T-helper 17 cell (primary cell): ENCODE measurements around the gene MGAT4D. TPM values are rescaled to one million over a fixed set of nuclear protein-coding genes. Genes with fewer than 3 reads are reported as not detected.
"Not testable (repeated sequence)": the region's sequence is repeated elsewhere in the genome, so short reads cannot be mapped to it uniquely, and the experiment has no call there.

ENCODE experiments used
- ATAC-seq: fragments of 150-1000 bp; cut with Tn5 transposase; 2 replicates; pipeline ENCODE4 v1.10.0; 2021; ENCODE audit warnings: mild to moderate bottlenecking, moderate library complexity
- DNase-seq, 3 donors: peaks; one replicate each; pipeline versions ENCODE4 v3.0.0 to v3.0.0-alpha.2; 2020 to 2021
- H3K9me3 ChIP-seq: one replicate; pipeline ENCODE4 v1.7.0; 2013; ENCODE audit warnings: low read length, mild to moderate bottlenecking; ENCODE audit not compliant: control insufficient read depth, poor library complexity, severe bottlenecking
- H3K27ac Mint-ChIP-seq: one replicate; pipeline ENCODE4 v1.8.0; 2022; ENCODE audit warnings: mild to moderate bottlenecking, moderate library complexity, mixed read lengths
- H3K27me3 Mint-ChIP-seq: one replicate; pipeline ENCODE4 v1.8.0; 2022; ENCODE audit warnings: mixed read lengths
- H3K36me3 Mint-ChIP-seq: one replicate; pipeline ENCODE4 v1.8.0; 2022; ENCODE audit warnings: low read depth, mixed read lengths
- H3K4me1 Mint-ChIP-seq: one replicate; pipeline ENCODE4 v1.8.0; 2022; ENCODE audit warnings: mild to moderate bottlenecking, mixed read lengths
- H3K4me3 Mint-ChIP-seq: one replicate; pipeline ENCODE4 v1.8.0; 2022; ENCODE audit warnings: mild to moderate bottlenecking, moderate library complexity, mixed read lengths
- total RNA-seq, 4 donors: library from RNA in 2 of 4; stranded (reverse) in 2 of 4; gene quantifications; one replicate each; pipeline ENCODE4 v1.2.3 and lab custom pipeline; 2022 to 2026

Gene MGAT4D
- total RNA-seq (not detected), total RNA-seq (lab: John Stamatoyannopoulos, UW) (0 reads per million in 2 donors)

- peaks cover 4% of the 10 kb centered on the region for H3K4me1 Mint-ChIP-seq
- H3K9me3 ChIP-seq: no peaks in the 10 kb centered on the region
- H3K27ac Mint-ChIP-seq: no peak within 1 kb of the TSS
- peaks cover 10% of the 10 kb centered on the region for H3K36me3 Mint-ChIP-seq
- DNase-seq (peak in 1 of 3 donors; percentile 9), ATAC-seq (no peak)
- peak within 1 kb of the TSS; percentile 62 for H3K4me3 Mint-ChIP-seq
- peaks cover 68% of the 10 kb centered on the region for H3K27me3 Mint-ChIP-seq
Measured at GRCh38 chr4:140497747-140498636, at the start of gene MGAT4D. Gene MGAT4D (minus strand): TSS chr4:140498293. CDS start chr4:140498222, 71 bp downstream.

- H3K36me3 Mint-ChIP-seq: peaks cover 11% of the 10 kb centered on the region
Measured at GRCh38 chr4:140533951-140534480, 35.9 kb upstream of the MGAT4D start.

GRCh38 chr4:140529434-140529833 is 31.3 kb upstream of the MGAT4D start:
- Mint-ChIP-seq H3K4me3 (no peak overlapping the region), H3K4me1 (peaks cover 10% of the 10 kb centered on the region), H3K27ac (no peak overlapping the region), H3K36me3 (peaks cover 4% of the 10 kb centered on the region), H3K27me3 (no peaks in the 10 kb centered on the region)
- no peaks in the 10 kb centered on the region for H3K9me3 ChIP-seq
- DNase-seq: no peak
- ATAC-seq: no peak

More at GRCh38 chr4:140533951-140534480, 35.9 kb upstream of the MGAT4D start:
- Mint-ChIP-seq H3K4me3 (no peak overlapping the region), H3K4me1 (peaks cover 6% of the 10 kb centered on the region), H3K27me3 (no peaks in the 10 kb centered on the region), H3K27ac (no peak overlapping the region)
- H3K9me3 ChIP-seq: no peaks in the 10 kb centered on the region
- DNase-seq: no peak
- no peak for ATAC-seq

- no peaks in the 10 kb centered on the region for H3K9me3 ChIP-seq
- Mint-ChIP-seq H3K36me3 (no peaks in the 10 kb centered on the region), H3K27ac (peak within 1 kb of the TSS; percentile 81), H3K4me1 (peaks cover 14% of the 10 kb centered on the region), H3K27me3 (no peaks in the 10 kb centered on the region), H3K4me3 (peak within 1 kb of the TSS; percentile 86)
- ATAC-seq (peak; percentile 99), DNase-seq (peak; percentile 93 to 95 (median 94))
Measured at GRCh38 chr4:140523857-140524742, 26.0 kb upstream of the MGAT4D start, which contains the start of gene ELMOD2. Gene ELMOD2 (plus strand): TSS chr4:140524168. CDS start chr4:140525429, 1,261 bp downstream.

- H3K4me3 Mint-ChIP-seq: peak overlapping the region; percentile 86
Measured at GRCh38 chr4:140523370-140523856, 25.3 kb upstream of the MGAT4D start.

GRCh38 chr4:140515423-140515822 is 17.3 kb upstream of the MGAT4D start:
- DNase-seq: no peak
- ATAC-seq: no peak
- Mint-ChIP-seq H3K27me3 (peaks cover 36% of the 10 kb centered on the region), H3K4me3 (no peak overlapping the region), H3K27ac (no peak overlapping the region), H3K36me3 (no peaks in the 10 kb centered on the region), H3K4me1 (no peaks in the 10 kb centered on the region)
- H3K9me3 ChIP-seq: no peaks in the 10 kb centered on the region

More at GRCh38 chr4:140523370-140523856, 25.3 kb upstream of the MGAT4D start:
- peak overlapping the region; percentile 81 for H3K27ac Mint-ChIP-seq
- H3K9me3 ChIP-seq: no peaks in the 10 kb centered on the region
- H3K36me3 Mint-ChIP-seq: no peaks in the 10 kb centered on the region
- DNase-seq (no peak), ATAC-seq (no peak)
- peaks cover 14% of the 10 kb centered on the region for H3K4me1 Mint-ChIP-seq
- H3K27me3 Mint-ChIP-seq: no peaks in the 10 kb centered on the region

GRCh38 chr4:140513765-140514164 is 15.7 kb upstream of the MGAT4D start:
- not testable (repeated sequence) for H3K4me3 Mint-ChIP-seq, ATAC-seq

GRCh38 chr4:140504261-140504660 is 6.2 kb upstream of the MGAT4D start:
- H3K36me3 Mint-ChIP-seq: peaks cover 3% of the 10 kb centered on the region
- peaks cover 3% of the 10 kb centered on the region for H3K4me1 Mint-ChIP-seq
- peaks cover 87% of the 10 kb centered on the region for H3K27me3 Mint-ChIP-seq
- no peak for DNase-seq
- H3K4me3 Mint-ChIP-seq: no peak overlapping the region
- H3K27ac Mint-ChIP-seq: no peak overlapping the region
- H3K9me3 ChIP-seq: no peaks in the 10 kb centered on the region
- ATAC-seq: no peak

More at GRCh38 chr4:140513765-140514164, 15.7 kb upstream of the MGAT4D start:
- not testable (repeated sequence) for H3K36me3 Mint-ChIP-seq, DNase-seq, H3K27ac Mint-ChIP-seq, H3K4me1 Mint-ChIP-seq, H3K9me3 ChIP-seq
- H3K27me3 Mint-ChIP-seq: peaks cover 53% of the 10 kb centered on the region

- Mint-ChIP-seq H3K27me3 (peaks cover 82% of the 10 kb centered on the region), H3K4me3 (peak overlapping the region; percentile 22), H3K27ac (no peak overlapping the region), H3K36me3 (peaks cover 10% of the 10 kb centered on the region), H3K4me1 (peaks cover 4% of the 10 kb centered on the region)
- DNase-seq (no peak), ATAC-seq (no peak)
- no peaks in the 10 kb centered on the region for H3K9me3 ChIP-seq
Measured at GRCh38 chr4:140499391-140499790, 1.3 kb upstream of the MGAT4D start.

- Mint-ChIP-seq H3K27me3 (peaks cover 62% of the 10 kb centered on the region), H3K4me3 (peak overlapping the region; percentile 61), H3K27ac (no peak overlapping the region), H3K36me3 (peaks cover 10% of the 10 kb centered on the region), H3K4me1 (peaks cover 4% of the 10 kb centered on the region)
- ATAC-seq: no peak
- DNase-seq: no peak
- no peaks in the 10 kb centered on the region for H3K9me3 ChIP-seq
Measured at GRCh38 chr4:140497405-140497746, 717 bp downstream of the MGAT4D start.

- no peaks in the 10 kb centered on the region for H3K4me1 Mint-ChIP-seq
- ATAC-seq (no peak), DNase-seq (no peak)
- no peak overlapping the region for H3K4me3 Mint-ChIP-seq
- H3K27ac Mint-ChIP-seq: no peak overlapping the region
- H3K27me3 Mint-ChIP-seq: peaks cover 16% of the 10 kb centered on the region
- H3K9me3 ChIP-seq: no peaks in the 10 kb centered on the region
- H3K36me3 Mint-ChIP-seq: no peaks in the 10 kb centered on the region
Measured at GRCh38 chr4:140485939-140486338, 12.2 kb downstream of the MGAT4D start.

- H3K4me3 Mint-ChIP-seq: no peak overlapping the region
- ATAC-seq (no peak), DNase-seq (no peak)
- H3K27ac Mint-ChIP-seq: no peak overlapping the region
- no peaks in the 10 kb centered on the region for H3K36me3 Mint-ChIP-seq
- peaks cover 7% of the 10 kb centered on the region for H3K27me3 Mint-ChIP-seq
- no peaks in the 10 kb centered on the region for H3K4me1 Mint-ChIP-seq
- H3K9me3 ChIP-seq: no peaks in the 10 kb centered on the region
Measured at GRCh38 chr4:140483445-140483844, 14.6 kb downstream of the MGAT4D start.

- Mint-ChIP-seq H3K36me3 (peaks cover 6% of the 10 kb centered on the region), H3K4me1 (no peaks in the 10 kb centered on the region), H3K27ac (no peak overlapping the region), H3K4me3 (no peak overlapping the region), H3K27me3 (peaks cover 55% of the 10 kb centered on the region)
- no peak for ATAC-seq
- no peak for DNase-seq
- H3K9me3 ChIP-seq: no peaks in the 10 kb centered on the region
Measured at GRCh38 chr4:140472156-140472555, 25.9 kb downstream of the MGAT4D start.
